Astrocyte of the cerebellum (primary cell): ENCODE measurements around the gene AFF3.
A peak's percentile ranks its signal among the peaks of the same experiment; 100 is the strongest.

ENCODE experiments used
- DNase-seq: peaks from one replicate; pipeline ENCODE4 v3.0.0-alpha.2; 2011; ENCODE audit warnings: low read depth
- H3K4me3 ChIP-seq: 2 replicates; pipeline ENCODE4 v1.5.1; 2011; ENCODE audit warnings: mild to moderate bottlenecking, low read depth, low read length, moderate library complexity
- in situ Hi-C: cut with HindIII; loops from 2 replicates; pipeline ENCODE4 v1.10.0; 2017; ENCODE audit warnings: low sequenced_read_pairs
- TF ChIP-seq, protein P1 (sequence below): IDR thresholded peaks from 2 replicates; pipeline ENCODE4 v1.5.1; 2012; ENCODE audit warnings: low read length, low read depth, moderate library complexity, mild to moderate bottlenecking; ENCODE audit errors: missing control alignments

Gene AFF3

DNA sequence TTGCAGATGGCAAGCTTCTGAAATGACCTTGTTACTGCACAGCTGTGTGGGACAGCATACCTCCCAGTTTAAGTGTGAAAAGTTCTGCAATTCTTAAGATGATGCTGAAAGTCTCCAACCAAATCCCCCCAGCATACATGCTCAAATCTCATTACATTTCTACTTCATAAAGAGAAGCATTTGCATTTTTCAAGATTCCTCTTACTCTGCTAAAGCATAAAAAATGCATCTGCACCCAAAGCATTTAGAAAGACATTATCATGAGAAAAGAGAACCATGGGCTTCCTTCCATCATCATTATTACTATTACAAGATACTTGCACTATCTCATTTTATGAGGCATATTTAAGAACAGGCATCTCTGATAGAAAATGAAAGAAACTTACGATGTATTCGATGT, 415.7 kb downstream of the AFF3 start:
- in situ Hi-C loops, result loop anchor here (5.0 kb wide), 1 partner anchor 91 kb away; no protein-coding TSS in a partner anchor
- no peak for DNase-seq
- TF ChIP-seq, protein P1, sequence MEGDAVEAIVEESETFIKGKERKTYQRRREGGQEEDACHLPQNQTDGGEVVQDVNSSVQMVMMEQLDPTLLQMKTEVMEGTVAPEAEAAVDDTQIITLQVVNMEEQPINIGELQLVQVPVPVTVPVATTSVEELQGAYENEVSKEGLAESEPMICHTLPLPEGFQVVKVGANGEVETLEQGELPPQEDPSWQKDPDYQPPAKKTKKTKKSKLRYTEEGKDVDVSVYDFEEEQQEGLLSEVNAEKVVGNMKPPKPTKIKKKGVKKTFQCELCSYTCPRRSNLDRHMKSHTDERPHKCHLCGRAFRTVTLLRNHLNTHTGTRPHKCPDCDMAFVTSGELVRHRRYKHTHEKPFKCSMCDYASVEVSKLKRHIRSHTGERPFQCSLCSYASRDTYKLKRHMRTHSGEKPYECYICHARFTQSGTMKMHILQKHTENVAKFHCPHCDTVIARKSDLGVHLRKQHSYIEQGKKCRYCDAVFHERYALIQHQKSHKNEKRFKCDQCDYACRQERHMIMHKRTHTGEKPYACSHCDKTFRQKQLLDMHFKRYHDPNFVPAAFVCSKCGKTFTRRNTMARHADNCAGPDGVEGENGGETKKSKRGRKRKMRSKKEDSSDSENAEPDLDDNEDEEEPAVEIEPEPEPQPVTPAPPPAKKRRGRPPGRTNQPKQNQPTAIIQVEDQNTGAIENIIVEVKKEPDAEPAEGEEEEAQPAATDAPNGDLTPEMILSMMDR, result no peak
- H3K4me3 ChIP-seq, result no peak overlapping the region

DNA sequence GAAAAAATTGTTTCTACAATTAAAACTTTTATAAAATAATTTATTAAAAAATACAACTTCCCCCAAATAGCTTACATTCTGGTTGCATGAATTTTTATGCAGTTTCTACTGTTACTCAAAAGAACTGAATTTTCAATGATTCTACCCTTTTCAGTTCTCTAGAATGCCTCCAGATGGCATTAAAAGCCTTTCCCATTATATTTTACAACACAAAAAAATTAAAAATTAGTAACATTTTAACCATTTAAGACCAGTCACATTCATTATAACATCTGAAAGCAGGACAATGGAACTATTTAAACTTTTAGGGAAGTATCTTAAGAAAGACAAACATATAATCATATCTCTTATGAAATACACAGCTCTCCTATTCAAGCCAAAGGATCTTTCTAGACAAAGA, 416.6 kb downstream of the AFF3 start:
- in situ Hi-C loops, result loop anchor here (5.0 kb wide), 1 partner anchor 91 kb away; no protein-coding TSS in a partner anchor
- H3K4me3 ChIP-seq, result no peak overlapping the region
- TF ChIP-seq, protein P1, result peak; percentile 24
- DNase-seq, result no peak

DNA sequence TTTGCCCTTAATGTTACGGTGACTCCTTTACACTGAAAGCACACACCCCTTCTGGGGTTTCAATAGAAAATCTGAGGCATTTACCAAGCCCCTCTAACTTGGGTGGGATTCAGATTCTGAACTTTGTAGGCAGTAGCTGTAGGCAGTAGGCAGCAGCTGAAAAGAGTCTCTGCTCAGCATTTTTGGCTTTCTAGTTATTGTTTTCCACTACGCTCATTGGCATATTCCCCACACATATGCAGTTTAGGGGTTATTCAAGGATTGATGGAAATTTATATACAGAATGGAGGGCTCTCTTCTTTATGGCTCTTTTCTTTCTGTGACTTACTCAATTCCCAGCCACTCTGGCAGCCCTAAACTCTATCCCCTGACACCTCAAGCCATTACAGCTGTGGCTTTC, 419.9 kb downstream of the AFF3 start:
- in situ Hi-C loops, result no loop called here
- TF ChIP-seq, protein P1, result no peak
- no peak for DNase-seq
- H3K4me3 ChIP-seq, result no peak overlapping the region

DNA sequence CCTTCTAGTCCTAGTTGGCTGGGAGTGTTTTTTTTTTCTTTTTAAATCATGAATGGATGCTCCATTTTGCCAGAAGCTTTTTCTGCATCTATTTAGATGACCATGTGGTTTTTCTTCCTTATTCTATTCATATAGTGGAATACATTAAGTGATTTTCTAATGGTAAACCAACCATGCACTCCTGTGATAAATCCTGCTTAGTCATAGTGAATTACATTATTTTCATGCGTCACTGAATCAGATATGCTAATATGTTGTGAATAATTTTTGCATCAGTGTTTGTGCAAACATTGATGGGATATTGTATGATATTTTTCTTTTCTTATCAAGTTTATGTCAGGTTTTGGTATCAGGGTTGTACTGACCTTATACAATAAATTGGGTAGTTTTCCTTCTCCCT, 423.3 kb downstream of the AFF3 start:
- H3K4me3 ChIP-seq, result no peak overlapping the region
- DNase-seq, result no peak
- TF ChIP-seq, protein P1, result no peak
- in situ Hi-C loops, result no loop called here

DNA sequence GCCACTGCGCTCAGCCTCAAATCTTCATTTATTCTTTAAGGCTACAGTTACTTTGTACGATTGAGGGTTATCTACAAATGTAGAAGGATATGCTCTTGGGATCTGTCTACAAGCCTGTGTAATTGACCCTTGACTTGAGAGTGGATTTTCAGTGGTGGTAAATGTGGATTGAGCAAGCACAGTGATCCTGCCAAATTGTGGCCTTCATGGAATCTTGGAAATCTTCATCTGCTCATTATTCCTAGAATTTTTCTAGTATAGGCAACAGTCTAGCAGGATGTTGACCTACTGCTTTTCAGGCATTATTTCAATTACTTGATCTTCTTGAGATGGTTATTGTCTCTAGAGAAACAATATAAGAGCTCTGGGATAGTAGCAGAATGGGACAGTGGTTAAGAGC, 426.4 kb downstream of the AFF3 start:
- DNase-seq, result no peak
- no peak overlapping the region for H3K4me3 ChIP-seq
- TF ChIP-seq, protein P1, result no peak
- in situ Hi-C loops, result no loop called here

DNA sequence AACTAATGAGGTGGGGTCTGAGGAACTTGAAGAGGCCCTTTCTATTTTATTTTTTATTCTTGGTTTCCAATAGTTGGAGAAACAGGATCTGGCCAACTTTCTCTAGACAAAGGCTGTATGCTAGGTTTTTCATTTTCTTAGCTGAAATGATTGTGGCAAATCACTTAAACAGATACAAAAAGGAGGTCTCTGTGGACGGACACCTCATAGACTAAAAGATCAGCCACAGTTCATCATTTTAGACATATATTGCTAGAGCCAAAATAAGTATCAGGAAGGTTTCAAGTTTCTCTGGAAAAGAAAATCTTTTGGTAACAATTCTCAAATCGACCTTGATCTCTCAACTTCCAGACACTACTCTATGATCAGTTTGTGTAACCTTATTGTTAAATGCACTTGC, 428.0 kb downstream of the AFF3 start:
- in situ Hi-C loops, result no loop called here

More for the DNA sequence above, 428.0 kb downstream of the AFF3 start:
- H3K4me3 ChIP-seq, result no peak overlapping the region
- TF ChIP-seq, protein P1, result no peak
- no peak for DNase-seq
